Glutamatergic neuron (in vitro differentiated cells): ENCODE measurements around the gene AR. TPM values are rescaled to one million over a fixed set of nuclear protein-coding genes. Genes with fewer than 3 reads are reported as not detected.
"Not testable (repeated sequence)": the region's sequence is repeated elsewhere in the genome, so short reads cannot be mapped to it uniquely, and the experiment has no call there.

ENCODE experiments used
- DNase-seq: peaks from one replicate; pipeline ENCODE4 v3.0.0; 2022
- H3K27ac Mint-ChIP-seq: one replicate; pipeline ENCODE4 v1.8.0; 2020; ENCODE audit warnings: mild to moderate bottlenecking, mixed read lengths, inconsistent platforms; ENCODE audit not compliant: unreplicated experiment
- H3K27me3 Mint-ChIP-seq: one replicate; pipeline ENCODE4 v1.8.0; 2020; ENCODE audit warnings: mild to moderate bottlenecking, moderate library complexity, mixed read lengths, inconsistent platforms; ENCODE audit not compliant: unreplicated experiment
- H3K36me3 Mint-ChIP-seq: one replicate; pipeline ENCODE4 v1.8.0; 2020; ENCODE audit warnings: mild to moderate bottlenecking, mixed read lengths, inconsistent platforms; ENCODE audit not compliant: unreplicated experiment
- H3K4me1 Mint-ChIP-seq: one replicate; pipeline ENCODE4 v1.8.0; 2020; ENCODE audit warnings: mild to moderate bottlenecking, low read depth, mixed read lengths, inconsistent platforms; ENCODE audit not compliant: unreplicated experiment
- H3K4me3 Mint-ChIP-seq: one replicate; pipeline ENCODE4 v1.8.0; 2020; ENCODE audit warnings: mild to moderate bottlenecking, mixed read lengths, inconsistent platforms; ENCODE audit not compliant: unreplicated experiment
- H3K9me3 Mint-ChIP-seq: one replicate; pipeline ENCODE4 v1.8.0; 2020; ENCODE audit warnings: mild to moderate bottlenecking, moderate library complexity, mixed read lengths, inconsistent platforms; ENCODE audit not compliant: unreplicated experiment
- CTCF ChIP-seq: fragments of 200-600 bp; sonication (generic); IDR thresholded peaks from one replicate; pipeline ENCODE4 v1.5.0; 2021; ENCODE audit not compliant: partially characterized antibody, unreplicated experiment
- total RNA-seq: library from RNA; stranded (reverse); fragmentation: NEBNext Ultra II Directional; extraction: Animal tissue kit (Norgen Biotek cat#: 25700); gene quantifications from one replicate; pipeline ENCODE4 v1.2.1, GENCODE V29; 2021; ENCODE audit not compliant: unreplicated experiment

Gene AR
- total RNA-seq, 1 donor from 2014 or later, result 0.56 TPM

GRCh38 chrX:67651437-67652142 lies 107.8 kb downstream of the AR start:
- no peak for DNase-seq
- Mint-ChIP-seq H3K4me3 (no peak overlapping the region), H3K36me3 (no peaks in the 10 kb centered on the region), H3K27ac (no peak overlapping the region), H3K27me3 (no peaks in the 10 kb centered on the region), H3K4me1 (no peaks in the 10 kb centered on the region), H3K9me3 (no peaks in the 10 kb centered on the region)
- TF ChIP-seq CTCF, result no peak

DNA sequence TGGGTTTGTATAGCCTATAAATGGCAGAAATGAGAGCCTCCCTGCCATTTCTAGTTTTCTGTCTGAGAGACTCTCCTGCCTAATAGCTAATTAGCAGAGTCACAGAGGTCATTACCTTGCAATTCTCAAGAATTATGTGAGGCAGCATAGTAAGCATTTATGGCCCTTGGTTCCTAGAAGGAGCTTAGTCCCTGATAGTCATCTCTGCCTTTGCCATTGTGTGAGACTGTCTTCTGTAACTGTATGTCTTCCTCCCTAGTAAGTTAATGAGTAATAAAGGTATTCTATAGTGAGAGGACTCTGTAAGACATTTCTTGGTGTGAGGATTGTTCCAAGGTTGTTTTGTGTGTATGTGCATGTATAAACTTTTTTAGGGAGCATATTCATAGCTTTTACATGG lies 108.7 kb downstream of the AR start:
- no peak for TF ChIP-seq CTCF
- H3K36me3 Mint-ChIP-seq, result no peaks in the 10 kb centered on the region
- no peaks in the 10 kb centered on the region for H3K27me3 Mint-ChIP-seq
- no peaks in the 10 kb centered on the region for H3K9me3 Mint-ChIP-seq
- no peak overlapping the region for H3K4me3 Mint-ChIP-seq
- H3K27ac Mint-ChIP-seq, result no peak overlapping the region
- no peaks in the 10 kb centered on the region for H3K4me1 Mint-ChIP-seq
- DNase-seq, result no peak

GRCh38 chrX:67654301-67654700 lies 110.5 kb downstream of the AR start:
- no peak overlapping the region for H3K27ac Mint-ChIP-seq
- H3K4me3 Mint-ChIP-seq, result no peak overlapping the region
- H3K9me3 Mint-ChIP-seq, result no peaks in the 10 kb centered on the region
- no peaks in the 10 kb centered on the region for H3K36me3 Mint-ChIP-seq
- DNase-seq, result no peak
- H3K27me3 Mint-ChIP-seq, result no peaks in the 10 kb centered on the region
- H3K4me1 Mint-ChIP-seq, result no peaks in the 10 kb centered on the region
- no peak for TF ChIP-seq CTCF

- H3K36me3 Mint-ChIP-seq, result no peaks in the 10 kb centered on the region
- no peak overlapping the region for H3K27ac Mint-ChIP-seq
- TF ChIP-seq CTCF, result no peak
- H3K27me3 Mint-ChIP-seq, result no peaks in the 10 kb centered on the region
- peaks cover 3% of the 10 kb centered on the region for H3K9me3 Mint-ChIP-seq
- DNase-seq, result no peak
- H3K4me3 Mint-ChIP-seq, result no peak overlapping the region
- H3K4me1 Mint-ChIP-seq, result no peaks in the 10 kb centered on the region
Observed at GRCh38 chrX:67665583-67665982, 121.8 kb downstream of the AR start.

GRCh38 chrX:67670717-67671116 lies 126.9 kb downstream of the AR start:
- H3K4me1 Mint-ChIP-seq, H3K27me3 Mint-ChIP-seq, DNase-seq, H3K9me3 Mint-ChIP-seq, H3K4me3 Mint-ChIP-seq, H3K27ac Mint-ChIP-seq, H3K36me3 Mint-ChIP-seq: not testable (repeated sequence)
